Gastrocnemius medialis (tissue), 4 donors: Measurements from ENCODE around the gene MPV17.

ENCODE experiments used
- POLR2A ChIP-seq, 2 donors: fragments of 450-650 bp; IDR thresholded peaks; one replicate each; pipeline ENCODE4 v1.6.1; 2017; ENCODE audit warnings: antibody characterized with exemption in 2 of 2, mild to moderate bottlenecking in 2 of 2, moderate library complexity in 2 of 2
- TF ChIP-seq, protein P1 (sequence below), 5 experiments: fragments of 450-650 bp in 3 of 5; fragments of 200-600 bp in 2 of 5; sonication (generic) in 2 of 5; IDR thresholded peaks in 4 of 5; conservative IDR thresholded peaks in 1 of 5; 1 replicate in 4 of 5; 2 replicates in 1 of 5; pipeline ENCODE4 v1.5.1; 2016 to 2019; ENCODE audit warnings: antibody characterized with exemption in 5 of 5, mild to moderate bottlenecking in 3 of 5, moderate library complexity in 3 of 5

DNA sequence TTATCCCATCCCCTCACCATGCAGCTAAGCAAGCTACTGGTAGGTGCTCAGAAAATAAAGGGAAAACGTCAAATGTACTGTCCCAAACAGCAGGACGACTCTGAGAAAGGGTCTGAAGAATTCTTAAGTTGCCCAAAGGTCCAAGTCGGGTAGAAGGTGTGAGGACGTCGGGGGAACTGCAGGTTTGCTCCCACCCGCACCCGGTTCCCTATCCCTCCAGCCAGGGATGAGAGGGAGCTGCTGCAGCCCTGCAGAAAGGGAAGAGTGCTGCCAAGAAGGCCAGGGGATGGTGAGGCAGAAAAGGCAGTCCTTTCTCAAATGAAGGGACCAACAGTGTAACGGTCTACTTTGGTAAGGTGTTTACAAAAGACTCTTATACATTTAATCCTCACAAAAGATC lies 7.8 kb downstream of the MPV17 start:
- TF ChIP-seq, protein P1, sequence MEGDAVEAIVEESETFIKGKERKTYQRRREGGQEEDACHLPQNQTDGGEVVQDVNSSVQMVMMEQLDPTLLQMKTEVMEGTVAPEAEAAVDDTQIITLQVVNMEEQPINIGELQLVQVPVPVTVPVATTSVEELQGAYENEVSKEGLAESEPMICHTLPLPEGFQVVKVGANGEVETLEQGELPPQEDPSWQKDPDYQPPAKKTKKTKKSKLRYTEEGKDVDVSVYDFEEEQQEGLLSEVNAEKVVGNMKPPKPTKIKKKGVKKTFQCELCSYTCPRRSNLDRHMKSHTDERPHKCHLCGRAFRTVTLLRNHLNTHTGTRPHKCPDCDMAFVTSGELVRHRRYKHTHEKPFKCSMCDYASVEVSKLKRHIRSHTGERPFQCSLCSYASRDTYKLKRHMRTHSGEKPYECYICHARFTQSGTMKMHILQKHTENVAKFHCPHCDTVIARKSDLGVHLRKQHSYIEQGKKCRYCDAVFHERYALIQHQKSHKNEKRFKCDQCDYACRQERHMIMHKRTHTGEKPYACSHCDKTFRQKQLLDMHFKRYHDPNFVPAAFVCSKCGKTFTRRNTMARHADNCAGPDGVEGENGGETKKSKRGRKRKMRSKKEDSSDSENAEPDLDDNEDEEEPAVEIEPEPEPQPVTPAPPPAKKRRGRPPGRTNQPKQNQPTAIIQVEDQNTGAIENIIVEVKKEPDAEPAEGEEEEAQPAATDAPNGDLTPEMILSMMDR (IDR thresholded peaks at IDR 0.05 in 4 of 5, conservative IDR thresholded peaks at IDR 0.05 in 1 of 5) = no peak
- peak in 1 of 2 donors; percentile 13 for TF ChIP-seq POLR2A (IDR thresholded peaks at IDR 0.05)
